Neural progenitor cell (in vitro differentiated cells): ENCODE data around the gene ATR.

Source experiments
- CTCF ChIP-seq: fragments of 200-600 bp; sonication (generic); IDR thresholded peaks from 2 replicates; pipeline ENCODE4 v1.5.1; 2017; ENCODE audit warnings: antibody characterized with exemption, mild to moderate bottlenecking
- EZH2 ChIP-seq: fragments of 200-600 bp; sonication (generic); IDR thresholded peaks from 2 replicates; pipeline ENCODE4 v1.6.1; 2017; ENCODE audit warnings: antibody characterized with exemption, mild to moderate bottlenecking, moderate library complexity

GRCh38 chr3:142611206-142611605 lies 32.7 kb upstream of the ATR start:
- TF ChIP-seq CTCF, result no peak
- TF ChIP-seq EZH2, result no peak
